ENCODE data around the gene FGF22. TPM values are rescaled to one million over a fixed set of nuclear protein-coding genes. Genes with fewer than 3 reads are reported as not detected.

FGF22 gene
- total RNA-seq (under 1 TPM in 1 of 2 donors, not detected in 1; 0.08 TPM), polyA plus RNA-seq (not detected)

GRCh38 chr19:639253-640160 is at the start of gene FGF22:
Gene FGF22 (plus strand): TSS chr19:639879. CDS start chr19:639926, 47 bp downstream.
- DNase-seq (ENCODE audit: low spot score) = peak; percentile 99
- TF ChIP-seq EGR1 (IDR thresholded peaks at IDR 0.05; ENCODE audit: low read depth in 2 of 2) = peak in 1 of 2 donors; percentile 28
- TF ChIP-seq, protein P1, sequence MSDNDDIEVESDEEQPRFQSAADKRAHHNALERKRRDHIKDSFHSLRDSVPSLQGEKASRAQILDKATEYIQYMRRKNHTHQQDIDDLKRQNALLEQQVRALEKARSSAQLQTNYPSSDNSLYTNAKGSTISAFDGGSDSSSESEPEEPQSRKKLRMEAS (IDR thresholded peaks at IDR 0.05) = no peak
- Histone ChIP-seq H3K36me3 (ENCODE audit: control insufficient read depth in 4 of 4, insufficient read depth in 3 of 4, low read depth in 1 of 4, low read length in 3 of 4) (peaks cover 0 to 2% (median 0%) of the 10 kb centered on the region in 4 donors), H3K27me3 (ENCODE audit: control insufficient read depth in 4 of 4, insufficient read depth in 4 of 4, low read length in 3 of 4) (no peaks in the 10 kb centered on the region), H3K9ac (ENCODE audit: low read depth in 1 of 2, low read length in 2 of 2) (no peak within 1 kb of the TSS), H3K27ac (ENCODE audit: low read depth in 1 of 2, low read length in 2 of 2) (no peak within 1 kb of the TSS), H3K4me3 (ENCODE audit: low read depth in 1 of 3, low read length in 3 of 3) (peak within 1 kb of the TSS in 2 of 3 donors; percentile 41), H3K9me3 (ENCODE audit: control insufficient read depth in 4 of 4, low read length in 3 of 4) (no peaks in the 10 kb centered on the region), H3K4me1 (ENCODE audit: control insufficient read depth in 4 of 4, insufficient read depth in 4 of 4, low read length in 3 of 4) (peaks cover 0 to 7% (median 4%) of the 10 kb centered on the region in 4 donors)
- WGBS = 12% methylated on average over 109 of the region's 109 CpGs

- DNase-seq (ENCODE audit: low spot score) = no peak
- Histone ChIP-seq H3K36me3 (ENCODE audit: control insufficient read depth in 4 of 4, insufficient read depth in 3 of 4, low read depth in 1 of 4, low read length in 3 of 4) (no peaks in the 10 kb centered on the region), H3K27ac (ENCODE audit: low read depth in 1 of 2, low read length in 2 of 2) (no peak overlapping the region), H3K4me3 (ENCODE audit: low read depth in 1 of 3, low read length in 3 of 3) (peak overlapping the region in 1 of 3 donors; percentile 46), H3K9me3 (ENCODE audit: control insufficient read depth in 4 of 4, low read length in 3 of 4) (no peaks in the 10 kb centered on the region), H3K27me3 (ENCODE audit: control insufficient read depth in 4 of 4, insufficient read depth in 4 of 4, low read length in 3 of 4) (peaks cover 0 to 15% (median 2%) of the 10 kb centered on the region in 4 donors), H3K9ac (ENCODE audit: low read depth in 1 of 2, low read length in 2 of 2) (no peak overlapping the region), H3K4me1 (ENCODE audit: control insufficient read depth in 4 of 4, insufficient read depth in 4 of 4, low read length in 3 of 4) (peaks cover 0 to 7% (median 2%) of the 10 kb centered on the region in 4 donors)
- TF ChIP-seq GABPA (IDR thresholded peaks at IDR 0.05 in 1 of 2, conservative IDR thresholded peaks at IDR 0.05 in 1 of 2) (no peak), EGR1 (IDR thresholded peaks at IDR 0.05; ENCODE audit: low read depth in 2 of 2) (no peak)
- WGBS = 3% methylated on average over 50 of the region's 50 CpGs
Observed at GRCh38 chr19:590396-590745, 49.3 kb upstream of the FGF22 start.

- H3K36me3 ChIP-seq (ENCODE audit: control insufficient read depth in 4 of 4, insufficient read depth in 3 of 4, low read depth in 1 of 4, low read length in 3 of 4) = no peaks in the 10 kb centered on the region
- WGBS = 11% methylated on average over 41 of the region's 41 CpGs
- no peak for DNase-seq (ENCODE audit: low spot score)
- H3K27me3 ChIP-seq (ENCODE audit: control insufficient read depth in 4 of 4, insufficient read depth in 4 of 4, low read length in 3 of 4) = peaks cover 0 to 15% (median 2%) of the 10 kb centered on the region in 4 donors
- TF ChIP-seq, protein P1 (IDR thresholded peaks at IDR 0.05) = no peak
- TF ChIP-seq RXRA (IDR thresholded peaks at IDR 0.05) (no peak), JUND (IDR thresholded peaks at IDR 0.05) (no peak), ATF3 (IDR thresholded peaks at IDR 0.05) (no peak), ZBTB33 (IDR thresholded peaks at IDR 0.05) (no peak), FOXA1 (IDR thresholded peaks at IDR 0.05) (no peak), SP1 (IDR thresholded peaks at IDR 0.05) (no peak), EGR1 (IDR thresholded peaks at IDR 0.05; ENCODE audit: low read depth in 2 of 2) (no peak), FOXA2 (IDR thresholded peaks at IDR 0.05) (no peak)
- TF ChIP-seq, protein P2, sequence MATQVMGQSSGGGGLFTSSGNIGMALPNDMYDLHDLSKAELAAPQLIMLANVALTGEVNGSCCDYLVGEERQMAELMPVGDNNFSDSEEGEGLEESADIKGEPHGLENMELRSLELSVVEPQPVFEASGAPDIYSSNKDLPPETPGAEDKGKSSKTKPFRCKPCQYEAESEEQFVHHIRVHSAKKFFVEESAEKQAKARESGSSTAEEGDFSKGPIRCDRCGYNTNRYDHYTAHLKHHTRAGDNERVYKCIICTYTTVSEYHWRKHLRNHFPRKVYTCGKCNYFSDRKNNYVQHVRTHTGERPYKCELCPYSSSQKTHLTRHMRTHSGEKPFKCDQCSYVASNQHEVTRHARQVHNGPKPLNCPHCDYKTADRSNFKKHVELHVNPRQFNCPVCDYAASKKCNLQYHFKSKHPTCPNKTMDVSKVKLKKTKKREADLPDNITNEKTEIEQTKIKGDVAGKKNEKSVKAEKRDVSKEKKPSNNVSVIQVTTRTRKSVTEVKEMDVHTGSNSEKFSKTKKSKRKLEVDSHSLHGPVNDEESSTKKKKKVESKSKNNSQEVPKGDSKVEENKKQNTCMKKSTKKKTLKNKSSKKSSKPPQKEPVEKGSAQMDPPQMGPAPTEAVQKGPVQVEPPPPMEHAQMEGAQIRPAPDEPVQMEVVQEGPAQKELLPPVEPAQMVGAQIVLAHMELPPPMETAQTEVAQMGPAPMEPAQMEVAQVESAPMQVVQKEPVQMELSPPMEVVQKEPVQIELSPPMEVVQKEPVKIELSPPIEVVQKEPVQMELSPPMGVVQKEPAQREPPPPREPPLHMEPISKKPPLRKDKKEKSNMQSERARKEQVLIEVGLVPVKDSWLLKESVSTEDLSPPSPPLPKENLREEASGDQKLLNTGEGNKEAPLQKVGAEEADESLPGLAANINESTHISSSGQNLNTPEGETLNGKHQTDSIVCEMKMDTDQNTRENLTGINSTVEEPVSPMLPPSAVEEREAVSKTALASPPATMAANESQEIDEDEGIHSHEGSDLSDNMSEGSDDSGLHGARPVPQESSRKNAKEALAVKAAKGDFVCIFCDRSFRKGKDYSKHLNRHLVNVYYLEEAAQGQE (IDR thresholded peaks at IDR 0.05) = no peak
- H3K4me3 ChIP-seq (ENCODE audit: low read depth in 1 of 3, low read length in 3 of 3) = peak overlapping the region in 1 of 3 donors; percentile 6
- H3K9me3 ChIP-seq (ENCODE audit: control insufficient read depth in 4 of 4, low read length in 3 of 4) = no peaks in the 10 kb centered on the region
- no peak overlapping the region for H3K9ac ChIP-seq (ENCODE audit: low read depth in 1 of 2, low read length in 2 of 2)
- no peak overlapping the region for H3K27ac ChIP-seq (ENCODE audit: low read depth in 1 of 2, low read length in 2 of 2)
- peaks cover 0 to 7% (median 2%) of the 10 kb centered on the region in 4 donors for H3K4me1 ChIP-seq (ENCODE audit: control insufficient read depth in 4 of 4, insufficient read depth in 4 of 4, low read length in 3 of 4)
Observed at GRCh38 chr19:590750-591098, 49.0 kb upstream of the FGF22 start.

Data from liver (tissue), 9 donors.